Measurements from ENCODE around the gene RFC1.

RFC1 gene

DNA sequence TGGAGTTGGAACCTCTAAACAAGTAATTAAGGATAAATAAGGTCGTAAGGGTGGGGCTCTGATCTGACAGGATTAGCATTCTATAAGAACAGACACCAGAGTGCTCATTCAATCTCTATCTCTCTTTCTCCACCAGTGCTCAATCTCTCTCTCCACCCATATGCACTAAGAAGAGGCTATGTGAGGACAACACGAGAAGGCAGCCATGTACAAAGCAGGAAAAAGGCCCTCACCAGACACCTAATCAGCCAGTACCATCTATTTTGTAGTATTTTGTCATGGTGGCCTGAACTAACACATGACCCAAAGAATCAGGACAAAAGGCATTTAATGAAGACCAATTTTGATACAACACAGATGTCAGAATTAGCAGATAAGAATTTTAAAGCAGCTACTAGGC lies 16.8 kb downstream of the RFC1 start:
- no peak for DNase-seq

DNA sequence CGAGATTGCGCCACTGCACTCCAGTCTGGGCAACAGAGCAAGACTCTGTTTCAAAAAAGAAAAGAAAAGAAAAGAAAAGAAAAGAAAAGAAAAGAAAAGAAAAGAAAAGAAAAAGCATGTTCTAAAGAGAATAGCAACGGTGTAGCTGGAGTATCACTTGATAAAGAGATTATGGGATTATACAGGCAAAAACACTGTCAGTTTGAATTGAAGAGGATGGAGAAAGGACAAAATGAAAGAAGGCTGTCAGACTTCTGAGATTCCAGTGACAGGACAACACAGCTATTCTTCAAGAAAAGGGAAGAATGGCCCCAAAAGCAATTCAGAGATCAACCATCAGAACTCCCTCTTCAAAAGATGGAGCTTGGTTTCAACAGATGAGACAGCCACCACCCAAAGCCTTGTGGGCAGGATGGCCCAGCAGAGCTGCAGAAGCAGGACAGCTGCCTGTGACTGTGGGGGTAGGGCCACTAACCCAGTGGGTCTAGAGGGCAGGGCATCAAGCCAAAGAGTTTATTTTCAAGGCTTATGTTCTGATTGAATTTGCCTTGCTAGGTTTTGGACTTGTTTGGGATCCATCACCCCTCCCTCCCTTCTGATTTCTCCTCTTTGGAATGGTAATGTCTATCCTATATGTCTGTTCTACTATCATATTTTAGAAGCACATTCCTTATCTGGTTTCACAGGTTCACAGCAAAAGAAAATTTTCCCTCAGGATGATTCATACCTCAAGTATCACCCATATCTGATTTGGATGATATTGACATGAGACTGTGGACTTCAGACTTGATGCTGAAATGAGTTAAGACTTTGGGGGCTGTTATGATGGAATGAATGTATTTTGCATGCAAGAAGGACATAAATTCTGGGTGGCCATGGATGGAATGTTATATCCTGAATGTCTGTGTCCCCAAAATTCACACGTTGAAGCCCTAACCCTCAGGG lies 17.5 kb downstream of the RFC1 start:
- no peak for DNase-seq

DNA sequence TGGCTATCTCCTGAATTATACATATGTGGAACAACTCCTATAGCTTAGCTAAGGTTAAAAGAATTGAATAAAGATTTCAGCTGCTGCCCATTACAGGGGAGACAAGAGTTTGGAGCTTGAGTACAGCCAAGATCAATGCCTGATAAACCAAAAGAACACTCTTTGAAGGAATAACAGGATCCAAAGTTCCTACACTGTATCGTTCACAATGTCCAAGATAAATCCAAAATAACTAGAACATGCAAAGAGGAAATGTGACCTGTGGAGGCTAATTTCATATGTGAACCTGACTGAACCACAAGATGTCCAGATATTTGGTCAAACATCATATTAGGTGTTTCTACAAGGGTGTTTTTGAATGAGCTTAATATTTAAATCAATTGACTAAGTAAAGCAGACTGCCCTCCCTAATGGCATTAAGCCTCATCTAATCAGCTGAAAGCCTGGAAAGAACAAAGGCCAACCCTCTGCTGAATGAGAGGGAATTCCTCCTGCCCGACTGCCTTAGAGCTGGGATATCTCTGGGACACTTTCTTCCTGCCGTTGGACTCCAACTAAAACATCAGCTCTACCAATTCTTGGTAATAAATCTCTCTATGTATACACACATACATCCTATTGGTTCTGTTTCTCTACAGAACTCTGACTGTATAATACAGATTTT lies 19.2 kb downstream of the RFC1 start:
- no peak for DNase-seq

DNA sequence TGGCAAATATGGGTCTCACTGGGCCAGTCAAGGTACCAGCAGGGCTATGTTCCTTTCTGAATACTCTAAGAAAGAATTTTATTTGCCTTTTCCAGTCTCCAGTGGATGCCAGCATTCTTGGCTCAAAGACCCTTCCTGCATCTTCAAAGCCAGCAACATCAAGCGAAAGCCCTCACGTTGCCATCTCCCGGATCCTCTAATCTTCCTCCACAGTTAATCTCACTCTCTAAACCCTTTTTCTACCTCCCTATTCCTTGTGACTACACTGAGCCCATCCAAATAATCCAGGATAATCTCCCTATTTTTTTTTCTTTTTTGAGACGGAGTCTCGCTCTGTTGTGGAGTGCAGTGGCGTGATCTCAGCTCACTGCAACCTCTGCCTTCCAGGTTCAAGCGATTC lies 23.4 kb downstream of the RFC1 start:
- DNase-seq, result no peak

DNA sequence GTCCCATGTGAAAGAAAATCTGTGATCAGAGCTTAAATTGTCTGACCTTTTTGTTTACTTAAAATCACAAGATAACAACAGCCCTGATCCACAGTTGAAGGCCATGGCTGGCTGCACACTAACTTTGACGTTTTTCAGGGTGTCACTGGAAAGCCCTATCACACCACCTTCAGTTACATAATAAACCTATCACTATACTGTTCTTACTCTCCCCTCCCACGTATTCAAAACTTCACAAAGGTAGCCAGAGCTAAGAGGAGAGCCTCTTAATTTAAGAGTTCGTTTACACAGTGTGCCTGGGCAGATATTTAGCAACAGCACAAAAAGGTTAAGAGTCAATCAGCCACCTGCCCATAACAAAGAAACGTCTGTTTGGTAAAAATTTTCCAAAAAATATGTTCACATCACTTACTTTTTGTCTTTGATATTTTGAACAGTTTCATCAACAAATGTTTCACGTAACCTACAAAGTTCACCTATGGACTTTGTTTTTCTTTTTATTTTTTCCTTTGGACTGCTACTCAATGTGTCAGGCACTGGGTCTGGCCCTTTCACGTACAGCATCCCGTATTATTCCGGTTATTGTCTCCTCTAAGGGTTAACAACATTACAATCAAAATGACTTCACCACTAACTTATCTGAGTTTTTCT lies 25.0 kb downstream of the RFC1 start:
- no peak for DNase-seq

DNA sequence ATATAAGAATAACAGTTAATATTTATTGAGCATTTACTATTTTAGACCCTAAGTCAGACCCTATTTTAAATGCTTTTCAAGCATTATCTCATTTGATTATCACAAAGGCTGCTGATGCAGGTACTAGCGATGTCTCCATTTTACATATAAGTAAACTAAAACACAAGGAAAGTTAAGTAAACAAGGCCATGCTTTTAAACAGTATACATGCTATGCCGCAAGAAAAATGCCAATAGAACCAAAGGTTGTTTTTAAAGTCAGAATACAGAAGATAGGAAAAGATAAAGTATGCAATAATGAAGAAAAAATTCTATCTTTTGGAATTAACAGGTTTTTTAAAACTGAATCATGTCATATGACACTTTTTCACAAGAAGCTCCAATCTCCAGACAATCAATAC lies 26.2 kb downstream of the RFC1 start:
- DNase-seq, result no peak

DNA sequence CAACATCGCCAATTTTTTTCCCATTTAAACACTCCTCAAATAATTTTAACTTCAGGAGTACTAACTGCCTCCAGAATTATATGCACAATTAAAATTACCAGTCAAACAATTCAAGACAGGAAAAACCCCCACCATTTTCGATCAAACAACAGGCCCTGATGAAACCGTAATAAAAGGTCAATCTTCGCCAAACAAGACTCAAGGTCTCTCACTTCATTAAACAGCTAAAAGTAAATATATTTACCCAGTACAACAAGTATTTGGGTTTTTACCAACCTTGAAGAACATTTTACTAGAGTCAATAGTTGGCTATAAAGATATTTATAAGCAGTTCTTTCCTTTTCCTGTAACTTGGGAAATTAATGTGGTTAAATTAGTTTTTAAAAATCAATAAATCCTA lies 28.3 kb downstream of the RFC1 start:
- no peak for DNase-seq

DNA sequence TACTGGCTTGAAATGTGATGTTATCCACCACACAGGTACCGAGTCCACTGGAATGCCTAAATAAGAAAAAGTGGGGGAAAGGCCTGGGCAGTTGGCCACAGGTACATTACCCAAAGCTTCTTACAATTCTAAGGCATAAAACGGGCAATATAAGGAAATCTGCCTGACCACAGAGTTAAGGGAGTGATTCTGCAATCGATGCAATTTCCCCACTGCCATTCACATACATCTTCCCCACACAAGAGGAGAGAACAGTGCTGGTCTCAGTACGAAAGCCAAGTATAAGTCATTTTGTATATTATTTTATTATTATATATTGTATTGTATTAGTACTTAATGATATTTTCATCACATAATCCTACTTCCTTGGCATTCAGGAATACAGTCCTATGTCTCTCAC lies 30.6 kb downstream of the RFC1 start:
- DNase-seq, result no peak

DNA sequence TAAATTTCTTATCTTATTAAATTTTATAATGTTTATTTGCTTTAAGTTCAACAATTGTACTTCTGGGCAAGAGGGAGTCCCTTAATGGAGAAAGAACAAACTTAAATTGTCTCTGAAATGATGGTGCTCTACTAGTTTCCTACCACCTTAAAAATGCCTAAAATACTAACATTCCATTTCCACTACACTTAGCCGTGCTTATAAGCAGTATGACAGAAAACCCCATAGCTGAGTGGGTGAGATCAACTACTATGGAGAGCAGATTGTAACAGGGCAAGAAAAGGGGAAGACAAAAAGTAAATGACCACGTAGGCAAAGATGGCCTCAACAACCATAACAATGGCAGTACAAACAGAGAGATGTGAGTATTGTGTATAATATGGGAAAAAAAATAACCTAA lies 35.0 kb downstream of the RFC1 start:
- no peak for DNase-seq

DNA sequence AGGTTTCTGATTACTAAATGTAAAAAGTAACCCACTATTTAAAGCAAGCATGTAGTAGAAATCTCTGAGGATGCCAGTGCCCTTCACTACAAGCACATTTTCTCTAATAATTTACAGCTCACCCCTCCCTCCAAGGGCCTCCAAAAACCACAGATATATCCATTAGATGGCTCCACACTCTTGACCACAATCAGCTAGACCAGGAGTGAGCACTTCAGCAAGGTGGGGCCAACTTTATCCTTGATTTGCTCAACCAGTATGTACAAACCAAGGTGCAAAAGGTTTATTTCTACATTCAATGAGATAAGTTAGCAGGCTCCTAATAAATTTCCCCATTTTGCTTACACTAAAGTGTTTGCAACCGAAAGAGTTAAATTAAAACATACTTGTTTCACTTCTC lies 35.8 kb downstream of the RFC1 start:
- no peak for DNase-seq

DNA sequence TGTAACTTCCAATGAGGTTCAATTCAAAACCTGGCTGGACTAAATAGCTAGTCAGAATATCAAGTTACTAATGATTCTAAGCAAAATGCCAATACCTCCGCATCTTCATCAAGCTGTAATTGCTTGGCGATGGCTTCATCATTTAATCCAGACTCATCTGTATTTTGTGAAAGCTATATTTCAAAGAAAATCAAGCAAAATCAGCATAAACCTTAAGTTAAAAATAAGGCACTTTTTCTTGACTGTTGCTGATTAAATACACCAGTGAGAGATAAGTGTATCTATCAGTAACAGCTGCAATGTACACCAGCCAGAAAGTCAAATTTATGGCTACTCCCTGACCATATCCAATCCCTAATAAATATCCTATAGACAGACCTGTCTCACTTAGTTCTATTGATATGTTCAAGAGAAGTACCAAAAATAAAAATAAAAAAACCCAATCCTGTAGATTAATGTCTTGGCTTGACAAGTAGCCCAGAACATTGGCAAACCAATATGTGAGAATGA lies 39.6 kb downstream of the RFC1 start:
- no peak for DNase-seq

DNA sequence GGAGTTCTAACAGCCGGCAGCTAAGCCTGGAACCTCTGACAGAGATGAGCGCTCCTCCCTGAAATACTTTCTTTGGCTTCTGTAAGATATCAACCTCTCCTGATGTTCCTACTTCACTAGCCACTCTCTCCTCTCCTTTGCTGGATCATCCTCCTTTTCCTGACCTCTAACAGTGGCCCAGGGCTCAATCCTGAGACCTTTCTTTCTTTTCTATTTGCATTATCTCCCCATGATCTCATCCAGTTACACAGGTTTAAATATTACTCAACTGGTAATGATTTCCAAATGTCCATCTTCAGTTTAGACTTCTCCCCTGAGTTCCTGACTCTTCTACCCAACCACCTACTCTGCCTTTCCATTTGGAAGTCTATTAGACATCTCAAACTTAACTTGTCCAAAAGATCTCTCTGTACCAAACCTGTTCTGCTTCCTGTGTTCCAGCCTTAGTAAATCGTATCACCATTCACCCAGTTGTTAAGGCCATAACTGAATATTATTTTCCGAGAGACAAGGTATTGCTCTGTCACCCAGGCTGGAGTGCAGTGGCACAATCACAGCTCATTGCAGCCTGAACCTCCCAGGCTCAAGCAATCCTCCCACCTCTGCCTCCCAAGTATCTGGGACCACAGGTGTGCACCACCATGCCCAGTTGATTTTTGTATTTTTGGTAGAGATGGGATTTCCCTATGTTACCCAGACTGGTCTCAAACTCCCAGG lies 41.1 kb downstream of the RFC1 start:
- DNase-seq, result no peak

DNA sequence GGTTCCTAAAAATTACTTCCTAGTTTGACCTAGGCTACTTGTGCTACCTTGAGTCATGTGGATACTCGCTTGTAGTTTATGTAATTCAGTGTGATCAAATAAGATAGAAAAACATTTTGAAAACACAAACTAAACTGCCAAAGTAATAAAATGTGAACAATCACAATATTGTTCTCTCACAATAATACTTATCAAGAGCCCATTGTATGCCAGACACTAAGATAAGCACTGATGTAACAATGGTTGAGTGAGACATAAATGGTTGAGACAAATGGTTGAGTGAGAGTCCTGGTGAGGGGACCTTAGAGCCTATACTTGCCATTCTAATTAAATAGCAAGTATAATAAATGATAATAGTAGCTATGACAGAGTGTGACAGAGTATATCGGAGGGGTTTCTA lies 41.7 kb downstream of the RFC1 start:
- DNase-seq, result no peak

DNA sequence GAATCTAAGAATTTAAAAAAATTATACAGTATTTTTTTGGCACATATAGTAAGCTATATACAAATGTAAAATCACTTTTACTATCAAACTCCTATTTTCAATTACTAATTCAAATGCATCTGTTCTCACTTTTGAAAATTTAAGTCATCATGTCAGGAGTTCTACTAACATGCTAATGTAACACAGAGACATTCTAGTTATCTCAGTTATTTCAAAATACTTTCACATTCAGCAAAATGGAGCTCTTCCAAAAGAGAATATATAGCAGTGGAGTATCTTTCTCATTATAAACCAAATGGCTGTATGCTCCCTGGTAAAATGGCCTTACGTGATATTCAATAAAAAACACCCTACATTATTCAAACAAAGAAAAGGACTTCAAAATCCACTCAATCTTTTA lies 42.3 kb downstream of the RFC1 start:
- DNase-seq, result no peak

DNA sequence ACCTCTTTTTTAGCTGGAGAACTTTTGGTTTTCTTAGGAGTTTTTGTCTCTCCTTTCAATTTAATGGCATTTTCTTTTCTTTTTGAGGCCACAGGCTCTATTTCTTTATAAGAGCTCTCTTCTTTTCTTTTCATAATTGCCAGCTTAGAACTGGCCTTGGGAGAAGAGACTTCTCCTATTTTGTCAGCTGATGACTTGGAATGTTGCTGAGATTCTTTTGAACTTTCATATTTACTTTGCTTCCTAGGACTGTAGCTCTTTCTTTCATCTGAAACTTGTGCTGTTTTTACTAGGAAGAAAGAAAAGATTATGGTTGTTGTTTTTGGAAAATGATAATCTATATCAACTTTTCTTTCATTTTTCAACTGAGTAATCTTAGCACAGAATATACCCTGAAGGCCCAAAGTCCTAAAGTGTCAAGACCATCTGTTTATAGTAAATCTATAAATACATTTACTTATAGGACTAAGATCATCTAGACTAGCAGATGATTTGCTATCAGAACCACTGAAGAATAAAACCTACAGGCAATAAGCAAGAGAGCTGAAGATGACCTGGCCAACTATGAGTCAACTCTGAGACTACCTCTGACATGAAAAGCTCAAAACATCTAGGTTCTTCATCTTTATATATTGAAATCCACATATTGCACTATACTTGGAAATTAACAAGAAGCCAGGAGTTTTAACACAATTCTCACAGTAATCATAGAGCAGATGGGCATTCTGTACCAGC lies 45.6 kb downstream of the RFC1 start:
- no peak for DNase-seq

DNA sequence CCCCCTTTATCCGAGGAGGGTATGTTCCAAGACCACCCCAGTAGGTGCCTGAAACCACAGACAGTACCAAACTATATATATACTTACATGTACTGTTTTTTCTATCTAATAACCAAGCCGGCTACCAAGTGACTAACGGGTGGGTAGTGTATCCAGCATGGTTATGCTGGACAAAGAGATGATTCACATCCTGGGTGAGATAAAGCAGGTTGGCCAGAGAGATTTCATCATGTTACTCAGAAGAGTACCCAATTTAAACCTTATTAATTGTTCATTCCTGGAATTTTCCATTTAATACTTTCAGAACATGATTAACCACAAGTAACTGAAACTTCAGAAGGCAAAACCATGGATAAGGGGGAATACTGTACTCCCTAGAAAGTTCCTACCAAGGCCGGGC lies 46.5 kb downstream of the RFC1 start:
- no peak for DNase-seq

DNA sequence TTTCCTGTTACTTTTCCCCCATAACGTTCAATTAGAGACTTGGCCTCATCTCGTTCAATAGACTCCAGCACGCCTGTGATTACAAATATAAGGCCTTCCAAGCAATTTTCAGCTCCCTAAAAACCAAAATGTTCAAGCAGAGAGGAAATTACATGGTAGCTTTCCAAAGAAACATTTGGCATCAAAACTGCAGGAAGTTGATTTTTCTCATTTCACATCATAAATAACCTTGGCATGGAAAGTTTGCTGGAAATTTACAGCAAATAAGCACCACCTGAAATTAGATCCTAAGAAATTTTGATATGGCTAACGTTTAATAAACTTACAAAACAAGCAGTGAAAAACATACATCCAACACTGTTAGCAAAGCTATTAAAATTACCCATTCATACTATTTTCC lies 53.3 kb downstream of the RFC1 start:
- no peak for DNase-seq

DNA sequence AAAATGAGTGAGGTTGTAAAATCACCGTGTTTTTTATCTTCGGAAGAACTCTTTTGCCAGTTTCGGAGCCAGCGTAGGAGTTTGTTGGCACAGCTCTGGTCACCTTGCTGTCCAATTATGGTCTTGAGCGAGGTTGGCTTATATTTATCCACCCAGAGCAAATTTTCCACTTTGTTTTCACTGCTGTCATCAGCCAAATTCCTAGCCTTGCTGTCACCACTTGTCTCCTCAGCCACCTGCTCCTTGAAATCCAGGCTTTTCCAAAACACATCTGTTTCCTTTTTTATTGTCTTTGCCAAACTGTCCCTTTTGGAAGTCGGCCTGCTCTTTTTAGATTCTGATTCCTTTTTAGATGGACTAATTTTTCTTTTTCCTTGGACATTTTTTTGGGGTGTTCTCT lies 57.6 kb downstream of the RFC1 start:
- DNase-seq, result no peak

DNA sequence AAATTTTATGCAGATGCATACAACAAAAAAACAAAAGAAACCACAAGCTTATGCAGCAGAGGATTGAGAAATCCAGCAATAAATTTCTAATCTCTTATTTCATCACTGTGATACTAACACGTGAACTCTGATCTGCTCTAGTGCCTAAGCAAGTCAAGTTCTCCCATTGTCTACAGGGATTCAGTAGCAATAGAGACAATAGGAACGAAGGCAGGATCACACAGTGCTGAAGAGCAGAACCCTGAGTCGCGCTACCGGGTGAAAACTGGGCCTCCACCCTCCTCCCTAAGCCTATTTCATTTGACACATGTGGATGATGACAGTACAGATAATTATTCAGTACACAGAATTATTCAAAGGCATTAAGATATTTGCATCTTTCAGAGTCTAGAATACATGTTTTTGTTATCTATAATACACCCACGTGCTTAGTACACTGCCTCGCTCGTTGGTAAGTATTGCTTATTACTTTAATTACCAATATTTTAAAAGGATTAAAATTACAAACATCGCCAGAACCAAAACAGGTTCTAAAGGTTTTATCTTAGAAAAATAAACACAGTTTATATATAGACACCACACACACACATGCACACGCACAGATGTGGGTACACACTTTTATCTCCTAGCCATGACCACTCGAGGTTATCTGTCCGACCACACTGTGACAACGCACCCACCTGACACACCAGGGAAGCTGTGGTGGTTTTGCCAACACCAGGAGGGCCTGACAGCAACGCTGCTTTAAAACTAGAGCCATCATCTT lies 60.1 kb downstream of the RFC1 start:
- peak; percentile 56 for DNase-seq

DNA sequence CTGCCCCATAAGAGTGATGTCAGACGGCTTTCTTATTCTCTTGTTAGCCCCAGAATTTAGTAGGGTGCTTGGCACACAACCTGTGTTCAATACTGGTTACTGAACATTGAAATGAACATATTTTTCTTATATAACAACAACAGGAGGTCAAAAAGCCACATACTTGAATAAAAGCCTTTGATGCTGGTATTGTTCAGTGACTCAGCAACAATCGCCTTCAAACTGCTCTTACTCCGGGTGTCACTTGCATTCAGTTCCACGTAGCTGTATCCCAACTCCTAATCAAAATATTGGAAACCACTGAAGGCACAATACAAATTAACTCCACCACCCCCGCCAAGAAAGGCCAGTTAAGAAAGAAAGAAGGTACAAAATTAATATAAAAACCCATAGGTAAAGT lies 61.5 kb downstream of the RFC1 start:
- no peak for DNase-seq

DNA sequence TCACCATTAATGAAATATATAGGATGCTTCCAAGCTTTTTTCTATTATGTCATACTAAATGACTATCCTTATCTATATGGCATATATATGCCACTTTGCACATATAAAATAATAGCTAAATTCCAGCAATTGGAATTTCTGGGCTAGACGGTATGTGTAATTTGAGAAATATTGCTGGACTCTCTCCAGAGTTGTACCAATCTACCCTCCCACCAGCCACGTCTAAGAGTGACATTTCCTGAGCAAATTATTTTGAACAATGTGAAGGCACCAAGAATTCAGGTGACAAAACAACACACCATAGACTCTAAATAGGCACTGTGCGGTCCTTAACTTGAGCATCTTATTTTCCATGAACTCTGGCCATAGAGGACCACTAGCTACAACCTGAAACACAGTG lies 62.3 kb downstream of the RFC1 start:
- no peak for DNase-seq

DNA sequence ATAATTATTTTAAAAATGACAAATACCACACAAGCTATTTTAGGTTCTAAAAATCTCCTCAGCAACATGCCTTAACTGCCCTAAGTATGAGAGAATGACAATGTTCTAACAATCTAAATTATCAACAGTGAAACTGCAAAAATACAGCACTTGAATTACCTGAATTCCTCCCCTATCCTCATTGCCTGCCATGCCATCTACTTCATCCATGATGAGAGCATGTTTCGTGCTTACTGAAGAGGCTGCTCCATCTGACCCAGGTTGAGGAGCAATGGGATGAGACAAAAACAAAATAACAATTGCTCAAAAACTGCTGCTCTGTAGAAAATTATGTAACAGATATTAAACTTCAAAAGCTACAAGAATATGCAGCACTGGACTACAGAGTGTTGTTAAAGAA lies 63.3 kb downstream of the RFC1 start:
- DNase-seq, result no peak

All from NCI-H526 treated with DMSO at 0.1 percent for 48 hours (cell line).